GM12874 (cell line): ENCODE results near the gene CBX4.

Experiments used
- CTCF ChIP-seq: IDR thresholded peaks from 2 replicates; pipeline ENCODE4 v1.5.1; 2011; ENCODE audit warnings: low read depth, mild to moderate bottlenecking, control low read depth, low read length, moderate library complexity; ENCODE audit not compliant: insufficient read depth

CBX4 gene

DNA sequence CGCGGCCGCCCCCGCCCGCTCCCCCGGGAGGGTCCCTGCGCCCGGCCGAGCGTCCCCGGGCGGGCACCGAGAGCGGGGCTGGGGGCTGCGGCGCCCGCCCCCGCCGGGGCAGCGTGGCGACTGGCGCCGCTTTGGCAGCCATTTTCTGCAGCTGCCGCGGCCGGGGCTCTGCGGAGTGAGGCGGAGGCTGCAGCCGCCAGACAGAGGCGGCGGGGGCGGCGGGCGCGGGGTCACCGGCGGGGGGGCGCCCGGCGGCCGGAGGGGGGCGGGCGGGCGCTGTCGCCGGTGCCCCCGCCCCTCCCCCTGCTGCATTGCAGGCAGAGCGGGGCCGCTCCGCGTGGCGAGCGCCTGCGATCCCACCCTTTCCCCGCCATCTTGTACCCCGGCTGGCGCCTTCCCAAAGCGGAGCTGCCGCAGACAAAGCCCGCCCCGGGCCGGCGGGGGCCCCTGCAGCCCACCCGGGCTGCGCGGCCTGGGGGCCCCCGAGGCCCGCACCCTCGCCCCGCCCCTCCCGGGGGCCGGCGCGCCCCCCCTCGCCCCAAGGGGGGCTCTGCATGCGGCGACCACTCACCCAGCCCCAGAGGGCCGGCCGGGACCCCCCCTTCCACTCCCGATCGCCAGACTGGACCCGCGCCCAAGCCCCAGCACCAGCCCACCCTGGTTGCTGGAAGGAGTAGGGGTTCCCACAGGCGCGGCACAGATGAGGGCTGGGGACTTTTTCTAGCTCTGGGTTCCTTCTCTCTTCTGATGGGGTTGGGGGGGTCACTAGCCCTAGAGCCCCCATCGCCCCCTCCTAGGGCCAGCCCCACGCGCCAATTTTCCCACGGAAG, 25.7 kb downstream of the CBX4 start:
- TF ChIP-seq CTCF = no peak

- TF ChIP-seq CTCF = no peak
These were observed 26.6 kb downstream of the CBX4 start for GRCh38 chr17:79812353-79813258.

DNA sequence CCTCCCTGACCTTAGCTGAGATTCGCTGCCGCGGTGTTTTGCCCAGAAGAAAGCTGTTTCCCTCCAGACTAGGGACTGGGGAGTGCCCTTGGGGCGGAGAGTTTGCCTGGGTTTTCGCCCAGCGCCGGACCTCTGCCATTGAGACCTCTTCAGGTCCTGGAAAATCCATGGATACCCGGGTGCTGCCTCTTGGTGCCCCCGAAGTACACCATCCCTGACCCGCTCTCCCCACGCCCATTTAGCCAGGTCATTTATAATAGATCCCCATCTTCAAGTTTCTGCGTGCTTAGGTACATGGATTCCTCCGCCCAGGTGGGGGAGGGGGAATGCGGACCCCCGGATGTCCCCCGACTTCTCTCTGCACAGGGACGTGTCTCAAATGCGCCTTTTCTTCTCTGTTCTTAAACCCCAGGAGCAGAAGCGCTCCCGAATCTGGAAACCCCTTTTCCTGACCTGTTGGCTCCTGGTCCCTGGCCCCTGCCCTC, 27.3 kb downstream of the CBX4 start:
- TF ChIP-seq CTCF = no peak

GRCh38 chr17:79811011-79811867, 28.0 kb downstream of the CBX4 start:
- TF ChIP-seq CTCF = peak; percentile 83

GRCh38 chr17:79810130-79811010, 28.9 kb downstream of the CBX4 start:
- TF ChIP-seq CTCF = no peak

GRCh38 chr17:79809530-79810129, 29.6 kb downstream of the CBX4 start:
- TF ChIP-seq CTCF = no peak
